H1 (cell line): Measurements from ENCODE around the gene FABP6. TPM values are rescaled to one million over a fixed set of nuclear protein-coding genes. Genes with fewer than 3 reads are reported as not detected.

Experiments used
- CTCF ChIA-PET: fragments of 300-600 bp; sonication (Branson Sonifier 250); formaldehyde crosslinking; loops from one replicate; lab custom pipeline; 2021; ENCODE audit not compliant: partially characterized antibody; lab: Charles Lee
- POLR2A ChIA-PET: fragments of 300-600 bp; sonication (Branson Sonifier 250); formaldehyde crosslinking; loops from one replicate; lab custom pipeline; 2021; ENCODE audit warnings: inconsistent platforms; ENCODE audit not compliant: partially characterized antibody; lab: Charles Lee
- DNase-seq, 2 experiments: peaks; one replicate each; pipeline versions ENCODE4 v3.0.0 to v3.0.0-alpha.2; 2010 to 2022; ENCODE audit warnings: low spot score in 2 of 2, low read depth in 1 of 2, mixed read lengths in 1 of 2
- FAIRE-seq: peaks from 2 replicates; lab custom pipeline; 2011; peaks lifted over from hg19 to GRCh38; lab: Jason Lieb, UNC
- H2AFZ ChIP-seq: 2 replicates; pipeline ENCODE4 v1.8.1; 2012; ENCODE audit warnings: low read length, inconsistent platforms
- H2AK5ac ChIP-seq: 2 replicates; pipeline ENCODE4 v1.6.1; 2013; ENCODE audit warnings: low read depth, low read length
- H2BK120ac ChIP-seq: replicated peaks from 2 replicates; pipeline ENCODE3; 2013; ENCODE audit warnings: low read depth, low read length, inconsistent platforms
- H2BK12ac ChIP-seq: 2 replicates; pipeline ENCODE4 v1.6.1; 2013; ENCODE audit warnings: low read depth, low read length
- H2BK15ac ChIP-seq: 2 replicates; pipeline ENCODE4 v1.6.1; 2013; ENCODE audit warnings: low read length
- H2BK20ac ChIP-seq: 2 replicates; pipeline ENCODE4 v1.6.1; 2013; ENCODE audit warnings: low read length
- H2BK5ac ChIP-seq: 2 replicates; pipeline ENCODE4 v1.6.1; 2013; ENCODE audit warnings: low read depth, low read length
- H3K14ac ChIP-seq: 2 replicates; pipeline ENCODE4 v1.6.1; 2013; ENCODE audit warnings: inconsistent platforms; ENCODE audit not compliant: insufficient read length
- H3K18ac ChIP-seq: 2 replicates; pipeline ENCODE4 v1.6.1; 2013; ENCODE audit warnings: low read length; ENCODE audit errors: extremely low read depth
- H3K23ac ChIP-seq: 2 replicates; pipeline ENCODE4 v1.6.1; 2013; ENCODE audit warnings: inconsistent platforms; ENCODE audit not compliant: insufficient read length
- H3K23me2 ChIP-seq: 2 replicates; pipeline ENCODE4 v1.6.1; 2013; ENCODE audit warnings: low read depth, low read length
- H3K27ac ChIP-seq: 2 replicates; pipeline ENCODE4 v1.6.1; 2011; ENCODE audit warnings: low read depth, low read length, inconsistent platforms
- H3K27me3 ChIP-seq, 4 experiments: replicated peaks in 1 of 4; 1 replicate in 1 of 4; 2 replicates in 3 of 4; pipeline versions ENCODE4 v1.6.1 to v1.8.1; 2011 to 2013; ENCODE audit warnings: low read length in 3 of 4, mild to moderate bottlenecking in 3 of 4, inconsistent platforms in 2 of 4, mixed read lengths in 2 of 4, moderate library complexity in 1 of 4; ENCODE audit not compliant: control insufficient read depth in 3 of 4, insufficient read depth in 3 of 4; ENCODE audit errors: extremely low read depth in 1 of 4
- H3K36me3 ChIP-seq, 4 experiments: 2 replicates each; pipeline versions ENCODE4 v1.6.1 to v1.8.1; 2011 to 2013; ENCODE audit warnings: mild to moderate bottlenecking in 4 of 4, low read length in 3 of 4, moderate library complexity in 2 of 4, control low read depth in 1 of 4, inconsistent platforms in 1 of 4; ENCODE audit not compliant: insufficient read depth in 4 of 4, control insufficient read depth in 2 of 4
- H3K4ac ChIP-seq: replicated peaks from 2 replicates; pipeline ENCODE3; 2013; ENCODE audit warnings: low read length, low read depth, mixed read lengths, inconsistent platforms; ENCODE audit not compliant: insufficient read length
- H3K4me1 ChIP-seq, 4 experiments: replicated peaks in 1 of 4; 1 replicate in 1 of 4; 2 replicates in 3 of 4; pipeline versions ENCODE4 v1.6.1 to v1.8.1; 2011 to 2013; ENCODE audit warnings: low read length in 3 of 4, inconsistent platforms in 2 of 4, mixed read lengths in 1 of 4; ENCODE audit not compliant: insufficient read depth in 4 of 4, control insufficient read depth in 3 of 4
- H3K4me2 ChIP-seq, 2 experiments: 2 replicates each; pipeline versions ENCODE4 v1.6.1 to v1.8.1; 2011 to 2013; ENCODE audit warnings: low read depth in 2 of 2, low read length in 2 of 2, control low read depth in 1 of 2, inconsistent platforms in 1 of 2, mild to moderate bottlenecking in 1 of 2; ENCODE audit not compliant: insufficient read depth in 1 of 2
- H3K4me3 ChIP-seq, 4 experiments: fragments of 200-600, 300-600 bp in 1 of 4; sonication (generic), shearing (Covaris generic), sonication (Bioruptor Twin) in 1 of 4; 2 replicates each; pipeline versions ENCODE4 v1.5.1 to v1.8.1; 2011 to 2016; ENCODE audit warnings: low read length in 4 of 4, low read depth in 3 of 4, control low read depth in 2 of 4, inconsistent platforms in 2 of 4, mild to moderate bottlenecking in 2 of 4, mixed read lengths in 1 of 4, moderate library complexity in 1 of 4; ENCODE audit not compliant: insufficient read depth in 2 of 4; ENCODE audit errors: extremely low read depth in 1 of 4
- H3K56ac ChIP-seq: replicated peaks from 2 replicates; pipeline ENCODE3; 2013; ENCODE audit warnings: low read depth, mild to moderate bottlenecking, mixed read lengths, low read length, inconsistent platforms; ENCODE audit not compliant: insufficient read length
- H3K79me1 ChIP-seq: 2 replicates; pipeline ENCODE4 v1.6.1; 2013; ENCODE audit warnings: low read depth, low read length, control low read depth
- H3K79me2 ChIP-seq, 2 experiments: 2 replicates each; pipeline versions ENCODE4 v1.6.1 to v1.8.1; 2012 to 2013; ENCODE audit warnings: low read length in 2 of 2, mild to moderate bottlenecking in 2 of 2, inconsistent platforms in 1 of 2; ENCODE audit not compliant: insufficient read depth in 2 of 2, control insufficient read depth in 1 of 2
- H3K9ac ChIP-seq, 4 experiments: replicated peaks in 1 of 4; 1 replicate in 1 of 4; 2 replicates in 3 of 4; pipeline versions ENCODE4 v1.6.1 to v1.8.1; 2011 to 2013; ENCODE audit warnings: low read depth in 3 of 4, low read length in 3 of 4, control low read depth in 2 of 4, mild to moderate bottlenecking in 2 of 4, moderate library complexity in 2 of 4, inconsistent platforms in 1 of 4; ENCODE audit errors: extremely low read depth in 1 of 4
- H3K9me3 ChIP-seq, 2 experiments: 2 replicates each; pipeline versions ENCODE4 v1.6.1 to v1.8.1; 2012 to 2013; ENCODE audit warnings: mild to moderate bottlenecking in 2 of 2, moderate library complexity in 2 of 2, control low read depth in 1 of 2, inconsistent platforms in 1 of 2, low read depth in 1 of 2, low read length in 1 of 2, mixed read lengths in 1 of 2; ENCODE audit not compliant: insufficient read depth in 2 of 2
- H4K20me1 ChIP-seq, 2 experiments: replicated peaks in 1 of 2; 2 replicates each; pipeline versions ENCODE3 to v1.8.1; 2011 to 2013; ENCODE audit warnings: inconsistent platforms in 2 of 2, low read length in 2 of 2, mild to moderate bottlenecking in 1 of 2; ENCODE audit not compliant: insufficient read depth in 2 of 2, control insufficient read depth in 1 of 2
- H4K5ac ChIP-seq: 2 replicates; pipeline ENCODE4 v1.6.1; 2013; ENCODE audit warnings: low read length, low read depth, mixed read lengths, inconsistent platforms; ENCODE audit not compliant: insufficient read length
- H4K8ac ChIP-seq: 2 replicates; pipeline ENCODE4 v1.8.0; 2013; ENCODE audit warnings: mild to moderate bottlenecking, moderate library complexity, low read length, inconsistent platforms; ENCODE audit not compliant: insufficient read depth; ENCODE audit errors: extremely low read depth
- H4K91ac ChIP-seq: replicated peaks from 2 replicates; pipeline ENCODE3; 2013; ENCODE audit warnings: low read length, mixed read lengths, inconsistent platforms; ENCODE audit not compliant: insufficient read length
- ASH2L ChIP-seq: fragments of 200-600, 300-600 bp; sonication (generic); IDR thresholded peaks from one replicate; pipeline ENCODE4 v1.7.1; 2017; ENCODE audit warnings: low read length
- EP300 ChIP-seq, 2 experiments: IDR thresholded peaks; 1 replicate in 1 of 2; 2 replicates in 1 of 2; pipeline ENCODE4 v1.6.1; 2011 to 2012; ENCODE audit warnings: low read depth in 2 of 2, low read length in 2 of 2, mild to moderate bottlenecking in 2 of 2, borderline replicate concordance in 1 of 2, inconsistent platforms in 1 of 2, moderate library complexity in 1 of 2
- JUND ChIP-seq: IDR thresholded peaks from 2 replicates; pipeline ENCODE4 v1.6.1; 2011; ENCODE audit warnings: mild to moderate bottlenecking, improper control_type of control experiment, low read length
- MAFK ChIP-seq: IDR thresholded peaks from 2 replicates; pipeline ENCODE4 v1.6.1; 2012; ENCODE audit warnings: low read depth, mild to moderate bottlenecking, improper control_type of control experiment, low read length
- NANOG ChIP-seq: IDR thresholded peaks from 2 replicates; pipeline ENCODE4 v1.6.1; 2011; ENCODE audit warnings: low read length, low read depth, mild to moderate bottlenecking, inconsistent platforms; ENCODE audit not compliant: insufficient read depth, poor library complexity, severe bottlenecking
- TAF1 ChIP-seq: IDR thresholded peaks from 2 replicates; pipeline ENCODE4 v1.6.1; 2011; ENCODE audit warnings: mild to moderate bottlenecking, low read depth, low read length
- USF2 ChIP-seq: IDR thresholded peaks from 2 replicates; pipeline ENCODE4 v1.6.1; 2011; ENCODE audit warnings: low read length, improper control_type of control experiment
- WGBS, 2 experiments: shearing (Covaris generic) in 1 of 2; methylation state at CpG; one replicate each; pipeline versions ENCODE4 v1.1.6 to v1.1.7; 2013 to 2015; ENCODE audit warnings: low lambda C conversion rate in 2 of 2, mixed read lengths in 2 of 2, inconsistent platforms in 1 of 2, low coverage in 1 of 2, missing lambda C conversion rate in 1 of 2; ENCODE audit not compliant: insufficient replicate concordance in 2 of 2, insufficient coverage in 1 of 2, insufficient read length in 1 of 2; ENCODE audit errors: extremely low coverage in 1 of 2, missing lambda C conversion rate in 1 of 2; 5-methylcytosine and 5-hydroxymethylcytosine counted together
- polyA plus RNA-seq, 7 experiments: library from polyadenylated mRNA; depleted of rRNA in 3 of 7; stranded (reverse) in 5 of 7; unstranded in 2 of 7; fragments of >200 nt in 5 of 7; fragments of 200-250 nt in 2 of 7; gene quantifications; 1 replicate in 5 of 7; 2 replicates in 1 of 7; 4 replicates in 1 of 7; pipeline versions ENCODE4 v1.2.1 to v1.2.3, GENCODE V29; 2011 to 2013; ENCODE audit warnings: missing spikeins in 2 of 7, mixed read lengths in 2 of 7
- total RNA-seq: library from RNA; stranded (reverse); fragmentation: NEBNext Ultra II Directional; extraction: Animal tissue kit (Norgen Biotek cat#: 25700); gene quantifications from 2 replicates; pipeline ENCODE4 v1.2.1, GENCODE V29; 2021

The FABP6 gene
- total and polyA plus RNA-seq, 2 of the 8 experiments (the other 6 are each of a cell fraction or from before 2014, with no cell fraction given): 4.8 to 6.1 TPM

- Histone ChIP-seq H3K4ac (no peak overlapping the region), H3K79me2 (no peaks in the 10 kb centered on the region), H3K4me2 (no peak overlapping the region), H4K20me1 (no peaks in the 10 kb centered on the region), H3K79me1 (no peaks in the 10 kb centered on the region), H2BK12ac (no peak overlapping the region), H3K23me2 (no peaks in the 10 kb centered on the region), H3K4me1 (no peaks in the 10 kb centered on the region), H2BK120ac (no peak overlapping the region), H3K27ac (no peak overlapping the region), H4K91ac (no peak overlapping the region), H3K4me3 (no peak overlapping the region), H2BK5ac (no peak overlapping the region), H3K18ac (no peak overlapping the region), H2BK20ac (no peak overlapping the region), H3K14ac (no peak overlapping the region), H3K23ac (no peak overlapping the region), H3K27me3 (no peaks in the 10 kb centered on the region), H3K36me3 (no peaks in the 10 kb centered on the region), H2AK5ac (no peak overlapping the region), H2AFZ (peak overlapping the region; percentile 81; the same call in 1 of the 2 replicates), H4K5ac (no peak overlapping the region), H3K9ac (no peak overlapping the region), H4K8ac (no peak overlapping the region), H2BK15ac (no peak overlapping the region), H3K9me3 (no peaks in the 10 kb centered on the region), H3K56ac (no peak overlapping the region)
- WGBS, 2 experiments: 89% methylated on average over 5 of the region's 5 CpGs; no CpG with 5 or more reads in 1 of the 2 experiments
- no peak for FAIRE-seq
- CTCF ChIA-PET: no interaction called here
- DNase-seq: no peak
- POLR2A ChIA-PET: no interaction called here
- TF ChIP-seq MAFK (no peak), NANOG (no peak), TAF1 (no peak), ASH2L (no peak), USF2 (0 out of 2 replicates have a peak, but pooled peaks have one; percentile 19), EP300 (IDR thresholded peaks at IDR 0.05; ENCODE audit: borderline replicate concordance in 1 of 2, low read depth in 2 of 2, low read length in 2 of 2) (no peak), JUND (no peak)
Observed at GRCh38 chr5:160213537-160213936, 15.8 kb upstream of the FABP6 start.
